ENCODE results near the gene ARF6. TPM values are rescaled to one million over a fixed set of nuclear protein-coding genes. Genes with fewer than 3 reads are reported as not detected.

The ARF6 gene
- total and polyA plus RNA-seq, 9 of the 15 experiments (the other 6 are each of a cell fraction or from before 2014, with no cell fraction given) = 15.3 to 35.2 (median 24.9) TPM

DNA sequence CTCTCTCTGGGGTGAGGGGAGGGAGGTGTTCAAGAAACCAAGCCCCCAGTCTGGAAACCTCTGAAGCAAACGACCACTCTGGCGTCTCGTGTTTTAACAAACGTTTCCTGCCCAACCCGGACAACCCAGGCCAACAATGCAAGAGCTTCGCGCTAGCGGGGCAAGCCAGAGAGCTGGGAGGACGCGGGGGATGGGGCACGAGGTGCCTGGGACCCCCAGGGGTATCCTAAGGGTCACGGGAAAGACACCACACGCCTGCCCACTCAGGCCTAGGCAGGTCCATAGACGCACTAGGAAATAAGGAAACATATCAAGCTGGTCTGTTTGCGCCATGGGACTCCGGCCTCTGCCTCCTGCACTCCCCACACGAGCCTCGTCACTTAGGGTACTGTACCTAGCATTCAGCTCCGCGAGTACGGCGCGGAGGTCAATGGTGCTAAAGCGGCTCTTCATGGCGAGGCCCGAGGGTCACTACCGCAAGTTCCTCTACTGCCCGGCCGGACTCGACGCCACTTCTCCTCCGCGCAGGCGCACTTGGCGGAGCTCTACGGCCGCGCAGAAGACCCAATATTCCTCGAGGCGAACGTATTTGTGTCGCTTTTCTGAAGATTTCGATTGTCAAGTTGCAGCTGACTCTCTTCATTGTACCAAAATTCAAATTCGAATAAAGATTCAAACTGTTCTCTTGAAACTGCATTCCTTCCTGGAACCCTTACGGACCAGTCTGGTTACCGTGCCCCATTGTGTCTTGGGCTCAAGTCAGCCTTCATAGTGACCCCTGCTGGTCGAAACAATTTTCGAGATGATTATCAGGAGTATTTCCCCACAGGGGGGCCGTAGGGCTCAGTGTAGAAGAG, 40.4 kb upstream of the ARF6 start, which contains the start of gene NEMF (continued):
- TF ChIP-seq ATF7 (IDR thresholded peaks at IDR 0.05) = peak; percentile 68
- no peak for TF ChIP-seq PTBP1 (IDR thresholded peaks at IDR 0.05; ENCODE audit: low read depth, low read length)
- no peak for TF ChIP-seq ZFP30 (CRISPR knock-in tag; IDR thresholded peaks at IDR 0.05; ENCODE audit: borderline replicate concordance)
- TF ChIP-seq, protein P1, sequence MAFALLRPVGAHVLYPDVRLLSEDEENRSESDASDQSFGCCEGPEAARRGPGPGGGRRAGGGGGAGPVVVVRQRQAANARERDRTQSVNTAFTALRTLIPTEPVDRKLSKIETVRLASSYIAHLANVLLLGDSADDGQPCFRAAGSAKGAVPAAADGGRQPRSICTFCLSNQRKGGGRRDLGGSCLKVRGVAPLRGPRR (CRISPR knock-in tag; IDR thresholded peaks at IDR 0.05) = no peak
- TF ChIP-seq ZNF280B (CRISPR knock-in tag; IDR thresholded peaks at IDR 0.05) = no peak
- no peak for TF ChIP-seq SETDB1 (IDR thresholded peaks at IDR 0.05; ENCODE audit: low read length)
- no peak for TF ChIP-seq MCM2 (IDR thresholded peaks at IDR 0.05; ENCODE audit: low read depth)
- TF ChIP-seq MAFF (IDR thresholded peaks at IDR 0.05; ENCODE audit: low read length) = no peak
- TF ChIP-seq RFX1 (IDR thresholded peaks at IDR 0.05) = no peak
- TF ChIP-seq ZNF212 (CRISPR knock-in tag; IDR thresholded peaks at IDR 0.05) = no peak
- no peak for TF ChIP-seq POLR2AphosphoS2 (IDR thresholded peaks at IDR 0.05; ENCODE audit: low read length)
- no peak for TF ChIP-seq FOXA3 (CRISPR knock-in tag; conservative IDR thresholded peaks at IDR 0.05 in 1 of 2, IDR thresholded peaks at IDR 0.05 in 1 of 2)
- TF ChIP-seq, protein P2, sequence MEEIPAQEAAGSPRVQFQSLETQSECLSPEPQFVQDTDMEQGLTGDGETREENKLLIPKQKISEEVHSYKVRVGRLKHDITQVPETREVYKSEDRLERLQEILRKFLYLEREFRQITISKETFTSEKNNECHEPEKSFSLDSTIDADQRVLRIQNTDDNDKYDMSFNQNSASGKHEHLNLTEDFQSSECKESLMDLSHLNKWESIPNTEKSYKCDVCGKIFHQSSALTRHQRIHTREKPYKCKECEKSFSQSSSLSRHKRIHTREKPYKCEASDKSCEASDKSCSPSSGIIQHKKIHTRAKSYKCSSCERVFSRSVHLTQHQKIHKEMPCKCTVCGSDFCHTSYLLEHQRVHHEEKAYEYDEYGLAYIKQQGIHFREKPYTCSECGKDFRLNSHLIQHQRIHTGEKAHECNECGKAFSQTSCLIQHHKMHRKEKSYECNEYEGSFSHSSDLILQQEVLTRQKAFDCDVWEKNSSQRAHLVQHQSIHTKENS (CRISPR knock-in tag; IDR thresholded peaks at IDR 0.05) = no peak
- TF ChIP-seq ZNF778 (CRISPR knock-in tag; IDR thresholded peaks at IDR 0.05) = no peak
- TF ChIP-seq SUPT5H (IDR thresholded peaks at IDR 0.05) = peak; percentile 87
- TF ChIP-seq MEF2D (tag; conservative IDR thresholded peaks at IDR 0.05; ENCODE audit: low read depth) = no peak
- TF ChIP-seq KHSRP (IDR thresholded peaks at IDR 0.05) = no peak
- TF ChIP-seq ATF1 (CRISPR knock-in tag; IDR thresholded peaks at IDR 0.05) = no peak
- peak; percentile 44; the same call in 1 of the 2 replicates for TF ChIP-seq ATF1 (tag; IDR thresholded peaks at IDR 0.05)
- TF ChIP-seq GTF2E2 (tag; IDR thresholded peaks at IDR 0.05) = peak; percentile 65; the same call in 1 of the 2 replicates
- peak; percentile 62; the same call in 1 of the 2 replicates for TF ChIP-seq KLF16 (IDR thresholded peaks at IDR 0.05)
- TF ChIP-seq, protein P3, sequence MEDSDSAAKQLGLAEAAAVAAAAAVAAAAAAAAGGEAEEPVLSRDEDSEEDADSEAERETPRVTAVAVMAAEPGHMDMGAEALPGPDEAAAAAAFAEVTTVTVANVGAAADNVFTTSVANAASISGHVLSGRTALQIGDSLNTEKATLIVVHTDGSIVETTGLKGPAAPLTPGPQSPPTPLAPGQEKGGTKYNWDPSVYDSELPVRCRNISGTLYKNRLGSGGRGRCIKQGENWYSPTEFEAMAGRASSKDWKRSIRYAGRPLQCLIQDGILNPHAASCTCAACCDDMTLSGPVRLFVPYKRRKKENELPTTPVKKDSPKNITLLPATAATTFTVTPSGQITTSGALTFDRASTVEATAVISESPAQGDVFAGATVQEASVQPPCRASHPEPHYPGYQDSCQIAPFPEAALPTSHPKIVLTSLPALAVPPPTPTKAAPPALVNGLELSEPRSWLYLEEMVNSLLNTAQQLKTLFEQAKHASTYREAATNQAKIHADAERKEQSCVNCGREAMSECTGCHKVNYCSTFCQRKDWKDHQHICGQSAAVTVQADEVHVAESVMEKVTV (CRISPR knock-in tag; IDR thresholded peaks at IDR 0.05) = no peak
- no peak for TF ChIP-seq KLF6 (CRISPR knock-in tag; IDR thresholded peaks at IDR 0.05; ENCODE audit: borderline replicate concordance)
- no peak for TF ChIP-seq YBX1 (IDR thresholded peaks at IDR 0.05)
- peak; percentile 26; the same call in 1 of the 2 replicates for TF ChIP-seq FOXM1 (IDR thresholded peaks at IDR 0.05; ENCODE audit: low read depth)
- 0 out of 2 replicates have a peak, but pooled peaks have one; percentile 41 for TF ChIP-seq FOXM1 (CRISPR knock-in tag; IDR thresholded peaks at IDR 0.05; ENCODE audit: low read depth)

Data from K562 (cell line).